ENCODE measurements around the gene AP3S2. TPM values are rescaled to one million over a fixed set of nuclear protein-coding genes. Genes with fewer than 3 reads are reported as not detected.

Gene AP3S2
- total and polyA plus RNA-seq, 2 of the 8 experiments (the other 6 are each of a cell fraction or from before 2014, with no cell fraction given), result 19.2 to 45.4 TPM

DNA sequence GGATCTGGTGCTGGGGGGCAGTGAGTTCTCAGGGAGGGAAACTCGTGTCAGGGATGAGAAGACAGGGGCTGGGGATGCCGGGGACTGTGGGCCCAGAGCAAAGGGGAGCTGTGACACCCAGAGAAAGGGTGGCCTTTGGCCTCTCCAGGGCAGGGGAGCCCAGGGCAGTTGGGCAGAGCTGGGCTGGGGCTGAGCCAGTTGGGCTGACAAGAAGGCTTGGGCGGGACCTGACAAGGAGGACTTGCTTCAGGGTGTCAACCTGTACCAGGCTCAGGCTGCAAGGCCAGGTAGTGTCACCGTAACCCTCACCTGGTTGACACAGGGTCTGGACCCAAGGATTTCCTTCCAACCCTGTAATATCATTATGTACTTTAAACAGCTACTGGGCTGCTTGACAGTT lies 66.0 kb downstream of the AP3S2 start:
- H3K36me3 ChIP-seq (ENCODE audit: control insufficient read depth in 2 of 4, insufficient read depth in 4 of 4, low read length in 3 of 4), result peaks cover 0 to under 1% (median 0%) of the 10 kb centered on the region in 4 experiments; a peak in 2 of 8 replicates
- no peak overlapping the region for H3K4me3 ChIP-seq (ENCODE audit: extremely low read depth in 1 of 4, insufficient read depth in 2 of 4, low read depth in 3 of 4, low read length in 4 of 4)
- H2BK120ac ChIP-seq (replicated peaks; ENCODE audit: low read depth, low read length), result no peak overlapping the region
- H3K9ac ChIP-seq (replicated peaks in 1 of 4; ENCODE audit: extremely low read depth in 1 of 4, low read depth in 3 of 4, low read length in 3 of 4), result no peak overlapping the region
- no peak overlapping the region for H2BK5ac ChIP-seq (ENCODE audit: low read depth, low read length)
- no peak overlapping the region for H2AK5ac ChIP-seq (ENCODE audit: low read depth, low read length)
- no peak overlapping the region for H3K14ac ChIP-seq (ENCODE audit: insufficient read length)
- POLR2A ChIA-PET (ENCODE audit: partially characterized antibody), result interaction anchor here (1.4 to 2.1 kb wide), 2 partner anchors 10 to 50 kb away, joined by 3 to 5 read pairs; no protein-coding TSS in a partner anchor
- H2AFZ ChIP-seq (ENCODE audit: low read length), result no peak overlapping the region
- no peaks in the 10 kb centered on the region for H3K9me3 ChIP-seq (ENCODE audit: insufficient read depth in 2 of 2, low read depth in 1 of 2, low read length in 1 of 2)
- H3K4me2 ChIP-seq (ENCODE audit: insufficient read depth in 1 of 2, low read depth in 2 of 2, low read length in 2 of 2), result no peak overlapping the region
- CTCF ChIA-PET (ENCODE audit: partially characterized antibody), result interaction anchor here (0.5 to 6.9 kb wide), 10 partner anchors 9 to 109 kb away, joined by 3 to 35 read pairs (median 4); no protein-coding TSS in a partner anchor
- no peak overlapping the region for H2BK15ac ChIP-seq (ENCODE audit: low read length)
- H2BK20ac ChIP-seq (ENCODE audit: low read length), result no peak overlapping the region
- no peak overlapping the region for H2BK12ac ChIP-seq (ENCODE audit: low read depth, low read length)
- no peaks in the 10 kb centered on the region for H3K79me1 ChIP-seq (ENCODE audit: low read depth, low read length)
- H3K18ac ChIP-seq (ENCODE audit: extremely low read depth, low read length), result no peak overlapping the region
- H4K5ac ChIP-seq (ENCODE audit: insufficient read length, low read depth, low read length), result no peak overlapping the region
- no peaks in the 10 kb centered on the region for H3K79me2 ChIP-seq (ENCODE audit: control insufficient read depth in 1 of 2, insufficient read depth in 2 of 2, low read length in 2 of 2)
- peaks cover 0 to 9% (median 2%) of the 10 kb centered on the region in 4 experiments; a peak in 2 of 7 replicates for H3K4me1 ChIP-seq (replicated peaks in 1 of 4; ENCODE audit: control insufficient read depth in 3 of 4, insufficient read depth in 4 of 4, low read length in 3 of 4)
- no peak overlapping the region for H4K91ac ChIP-seq (replicated peaks; ENCODE audit: insufficient read length, low read length)
- WGBS, 2 experiments (ENCODE audit: extremely low coverage in 1 of 2, insufficient coverage in 1 of 2, insufficient read length in 1 of 2, insufficient replicate concordance in 2 of 2, low coverage in 1 of 2, low lambda C conversion rate in 2 of 2, missing lambda C conversion rate in 1 of 2), result 81% methylated on average over 4 of the region's 4 CpGs; no CpG with 5 or more reads in 1 of the 2 experiments
- DNase-seq (ENCODE audit: low read depth in 1 of 2, low spot score in 2 of 2) (no peak), FAIRE-seq (no peak)
- peaks cover 0 to 4% of the 10 kb centered on the region in 2 experiments for H4K20me1 ChIP-seq (replicated peaks in 1 of 2; ENCODE audit: control insufficient read depth in 1 of 2, insufficient read depth in 2 of 2, low read length in 2 of 2)
- no peak overlapping the region for H4K8ac ChIP-seq (ENCODE audit: extremely low read depth, insufficient read depth, low read length)
- H3K27me3 ChIP-seq (replicated peaks in 1 of 4; ENCODE audit: control insufficient read depth in 3 of 4, extremely low read depth in 1 of 4, insufficient read depth in 3 of 4, low read length in 3 of 4), result no peaks in the 10 kb centered on the region
- H3K4ac ChIP-seq (replicated peaks; ENCODE audit: insufficient read length, low read depth, low read length), result no peak overlapping the region
- no peak overlapping the region for H3K56ac ChIP-seq (replicated peaks; ENCODE audit: insufficient read length, low read depth, low read length)
- no peak overlapping the region for H3K27ac ChIP-seq (ENCODE audit: low read depth, low read length)
- no peaks in the 10 kb centered on the region for H3K23me2 ChIP-seq (ENCODE audit: low read depth, low read length)
- no peak overlapping the region for H3K23ac ChIP-seq (ENCODE audit: insufficient read length)
- TF ChIP-seq CTBP2 (IDR thresholded peaks at IDR 0.05; ENCODE audit: borderline replicate concordance, insufficient read depth, insufficient read length, low read length), result no peak
